Psoas muscle (tissue), 8 donors: Measurements from ENCODE around the gene CDK19. TPM values are rescaled to one million over a fixed set of nuclear protein-coding genes. Genes with fewer than 3 reads are reported as not detected.

ENCODE experiments used
- ATAC-seq, 4 donors: fragments of 200-7000 bp; cut with Tn5 transposase; one replicate each; pipeline ENCODE4 v1.9.1; 2020; ENCODE audit warnings: moderate library complexity in 3 of 4, mild to moderate bottlenecking in 2 of 4
- DNase-seq, 2 donors: peaks; one replicate each; pipeline ENCODE4 v3.0.0-alpha.2; 2020
- H3K27ac ChIP-seq: fragments of 200-600 bp; one replicate; pipeline ENCODE4 v1.8.0; 2022
- H3K27me3 ChIP-seq, 3 donors: fragments of 200-600 bp in 1 of 3; one replicate each; pipeline versions ENCODE4 v1.6.1 to v1.8.0; 2013 to 2022; ENCODE audit warnings: low read length in 2 of 3, mild to moderate bottlenecking in 2 of 3, moderate library complexity in 1 of 3; ENCODE audit not compliant: insufficient read depth in 3 of 3
- H3K36me3 ChIP-seq, 2 donors: fragments of 200-600 bp in 1 of 2; one replicate each; pipeline versions ENCODE4 v1.6.1 to v1.8.0; 2013 to 2022; ENCODE audit warnings: low read depth in 1 of 2, mild to moderate bottlenecking in 1 of 2, moderate library complexity in 1 of 2; ENCODE audit not compliant: insufficient read depth in 1 of 2
- H3K4me1 ChIP-seq: fragments of 200-600 bp; one replicate; pipeline ENCODE4 v1.8.0; 2022
- H3K4me3 ChIP-seq: fragments of 200-600 bp; one replicate; pipeline ENCODE4 v1.8.0; 2022; ENCODE audit warnings: mild to moderate bottlenecking
- H3K9me3 ChIP-seq: fragments of 200-600 bp; one replicate; pipeline ENCODE4 v1.8.0; 2022
- WGBS, 3 donors: extraction: QIAGEN DNeasy Blood & Tissue Kit; methylation state at CpG; one replicate each; pipeline versions ENCODE4 v1.1.6 to v1.1.7; 2013; 5-methylcytosine and 5-hydroxymethylcytosine counted together
- intact Hi-C, 2 donors: fragments of 100-400 bp; cut with DNase I; formaldehyde crosslinking; loops; one replicate each; pipeline versions ENCODE4 v1.11.0 to v1.14.2; 2022
- polyA plus RNA-seq, 3 donors: library from polyadenylated mRNA; stranded (reverse); fragments of 200-250 nt; gene quantifications; one replicate each; pipeline ENCODE4 v1.2.3, GENCODE V29; 2013
- total RNA-seq, 4 donors: library from RNA; stranded (reverse); fragmentation: NEBNext Ultra II Directional in 2 of 4; extraction: Animal tissue kit (Norgen Biotek cat#: 25700) in 2 of 4; gene quantifications; one replicate each; pipeline versions ENCODE4 v1.2.1 to v1.2.4, GENCODE V29; 2021 to 2023
- TF ChIP-seq, protein P1 (sequence below): fragments of 200-600 bp; IDR thresholded peaks from one replicate; pipeline ENCODE4 v1.8.0; 2022; ENCODE audit warnings: antibody characterized with exemption
- donor health status: healthy with polysubstance abuse.
- donor health status: DM: no; HTN: no; CAD: no; lungs with moderate emphysema.
- donor health status: Bipolar disorder and iron deficiency.
- donor health status: healthy.
- donor health status: DM: yes; HTN: yes; CAD: no.
- donor health status: DM: no; HTN: no; CAD: no.
- donor health status: DM: no; HTN: no; CAD: no.
- donor health status: DM: yes; HTN: yes; CAD: no.

The CDK19 gene
- total and polyA plus RNA-seq, 7 donors: 2.2 to 11.6 (median 5.5) TPM

DNA sequence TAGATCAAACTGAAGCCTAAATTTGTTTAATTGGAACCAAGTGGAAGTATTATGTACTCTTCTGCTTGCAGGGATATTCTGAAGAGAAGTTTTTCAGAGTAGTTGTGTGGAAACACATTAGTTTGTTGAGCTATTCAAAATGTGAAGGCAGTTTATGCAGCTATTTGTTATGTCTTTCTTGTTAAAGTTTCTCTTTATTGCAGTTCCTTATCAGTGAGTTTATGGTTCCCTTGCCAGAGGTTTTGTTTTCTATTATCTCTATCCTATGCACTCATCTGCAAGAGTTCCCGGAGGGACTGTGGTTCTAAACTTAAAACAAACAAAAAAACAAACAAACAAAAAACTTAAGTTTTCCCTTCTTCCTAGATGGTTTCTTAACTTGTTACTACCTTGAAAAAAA is 195.2 kb downstream of the CDK19 start:
- intact Hi-C loops: no loop called here
- Histone ChIP-seq H3K4me3 (no peak overlapping the region), H3K4me1 (no peaks in the 10 kb centered on the region), H3K27me3 (no peaks in the 10 kb centered on the region), H3K36me3 (peaks cover 0 to 47% of the 10 kb centered on the region in 2 donors), H3K27ac (no peak overlapping the region), H3K9me3 (no peaks in the 10 kb centered on the region)
- DNase-seq: no peak
- TF ChIP-seq, protein P1, sequence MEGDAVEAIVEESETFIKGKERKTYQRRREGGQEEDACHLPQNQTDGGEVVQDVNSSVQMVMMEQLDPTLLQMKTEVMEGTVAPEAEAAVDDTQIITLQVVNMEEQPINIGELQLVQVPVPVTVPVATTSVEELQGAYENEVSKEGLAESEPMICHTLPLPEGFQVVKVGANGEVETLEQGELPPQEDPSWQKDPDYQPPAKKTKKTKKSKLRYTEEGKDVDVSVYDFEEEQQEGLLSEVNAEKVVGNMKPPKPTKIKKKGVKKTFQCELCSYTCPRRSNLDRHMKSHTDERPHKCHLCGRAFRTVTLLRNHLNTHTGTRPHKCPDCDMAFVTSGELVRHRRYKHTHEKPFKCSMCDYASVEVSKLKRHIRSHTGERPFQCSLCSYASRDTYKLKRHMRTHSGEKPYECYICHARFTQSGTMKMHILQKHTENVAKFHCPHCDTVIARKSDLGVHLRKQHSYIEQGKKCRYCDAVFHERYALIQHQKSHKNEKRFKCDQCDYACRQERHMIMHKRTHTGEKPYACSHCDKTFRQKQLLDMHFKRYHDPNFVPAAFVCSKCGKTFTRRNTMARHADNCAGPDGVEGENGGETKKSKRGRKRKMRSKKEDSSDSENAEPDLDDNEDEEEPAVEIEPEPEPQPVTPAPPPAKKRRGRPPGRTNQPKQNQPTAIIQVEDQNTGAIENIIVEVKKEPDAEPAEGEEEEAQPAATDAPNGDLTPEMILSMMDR: no peak
- no peak for ATAC-seq
- WGBS, 3 donors: 82 to 94% (median 89%) methylated on average over 1 of the region's 1 CpG

DNA sequence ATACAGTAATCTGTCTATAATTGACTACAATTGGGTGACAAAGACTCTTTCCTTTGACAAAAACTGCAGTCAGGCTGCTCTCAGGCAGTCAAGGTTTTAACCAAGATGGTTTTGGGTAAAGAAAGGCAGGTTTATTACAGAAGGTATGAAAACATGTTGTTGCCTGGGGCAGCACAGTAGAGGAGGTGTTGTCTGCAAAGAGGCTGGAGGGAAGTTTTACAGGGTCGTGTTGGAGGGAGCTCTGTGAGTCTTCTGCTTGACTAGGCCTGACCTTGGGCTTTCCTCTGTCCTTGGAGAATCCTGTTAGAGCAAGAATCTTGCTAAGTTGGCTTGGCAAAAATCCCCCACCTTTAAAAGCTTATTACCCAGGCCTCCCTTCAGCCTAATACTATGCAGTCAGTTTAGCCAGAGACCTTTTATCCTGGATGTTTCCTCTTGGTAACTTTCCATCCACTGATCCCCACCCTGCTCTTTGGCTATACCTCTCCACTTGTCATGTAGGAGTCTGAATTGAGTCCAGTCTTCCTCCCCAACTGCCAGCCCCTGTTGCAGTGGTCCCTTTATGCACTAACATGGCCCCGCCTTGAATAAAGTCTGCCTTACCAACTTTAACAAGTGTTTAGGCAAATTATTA is 195.9 kb downstream of the CDK19 start:
- H3K27ac ChIP-seq: no peak overlapping the region
- no peaks in the 10 kb centered on the region for H3K9me3 ChIP-seq
- no peaks in the 10 kb centered on the region for H3K4me1 ChIP-seq
- DNase-seq: no peak
- no peak overlapping the region for H3K4me3 ChIP-seq
- WGBS, 3 donors: 71 to 88% (median 83%) methylated on average over 2 of the region's 2 CpGs
- TF ChIP-seq, protein P1: no peak
- intact Hi-C loops: no loop called here
- H3K36me3 ChIP-seq: peaks cover 0 to 53% of the 10 kb centered on the region in 2 donors
- no peak for ATAC-seq
- no peaks in the 10 kb centered on the region for H3K27me3 ChIP-seq

DNA sequence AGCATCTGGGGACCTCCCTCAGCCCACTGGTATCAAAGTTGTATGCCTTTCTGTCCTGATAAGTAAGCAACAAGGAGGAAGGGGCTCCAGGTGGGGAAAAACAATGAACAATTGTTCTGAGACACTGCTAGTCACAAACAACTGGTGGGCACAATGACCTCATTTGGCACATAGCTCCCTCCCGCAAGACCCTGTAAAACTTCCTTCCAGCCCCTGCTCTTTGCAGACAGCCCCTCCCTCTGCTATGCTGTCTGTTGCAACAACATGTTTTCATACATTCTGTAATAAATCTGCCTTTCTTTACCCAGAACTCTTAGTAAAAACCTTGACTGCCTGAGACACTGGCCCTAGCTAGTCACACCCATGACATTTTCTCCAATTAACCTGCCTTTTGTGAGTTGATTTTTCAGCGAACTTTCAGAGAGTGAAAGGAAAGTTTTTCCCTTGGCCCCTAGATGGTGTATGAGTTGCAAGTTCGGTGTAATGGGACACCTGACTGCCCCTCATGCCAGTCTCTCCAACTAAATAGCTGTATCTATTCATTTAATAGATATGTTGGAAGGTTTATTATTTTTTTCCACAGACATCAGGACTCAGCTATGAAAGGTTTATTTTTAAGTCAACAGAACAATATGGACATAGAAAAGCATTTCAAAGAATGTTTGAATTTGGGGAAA is 196.5 kb downstream of the CDK19 start:
- 21 to 30% (median 28%) methylated on average over 3 of the region's 3 CpGs for WGBS, 3 donors
- TF ChIP-seq, protein P1: peak; percentile 35

DNA sequence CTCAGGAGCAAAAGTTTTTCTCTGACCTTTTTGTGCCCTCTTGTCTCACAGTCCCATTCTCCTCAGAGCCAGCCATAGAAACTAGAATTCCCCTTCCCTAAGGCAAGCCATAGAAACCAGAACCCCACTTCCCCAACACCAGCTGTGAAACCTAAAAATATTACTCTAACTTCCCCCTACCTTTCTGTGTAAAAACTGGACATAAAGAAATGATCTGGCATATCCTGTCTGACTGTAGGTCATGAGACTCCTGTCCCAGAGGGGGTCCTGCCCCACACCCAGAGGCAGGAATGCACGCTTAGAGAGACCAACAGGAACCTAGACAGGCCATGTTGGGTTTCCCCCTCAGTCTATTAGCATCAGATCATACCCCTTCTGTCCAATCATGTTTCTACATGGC is 198.2 kb downstream of the CDK19 start:
- ATAC-seq: no peak
- Histone ChIP-seq H3K4me1 (no peaks in the 10 kb centered on the region), H3K4me3 (no peak overlapping the region), H3K27ac (no peak overlapping the region), H3K9me3 (no peaks in the 10 kb centered on the region), H3K36me3 (peaks cover 0 to 61% of the 10 kb centered on the region in 2 donors), H3K27me3 (no peaks in the 10 kb centered on the region)
- intact Hi-C loops: no loop called here
- 83 to 100% (median 89%) methylated on average over 1 of the region's 1 CpG for WGBS, 3 donors
- TF ChIP-seq, protein P1: no peak
- no peak for DNase-seq

More for the DNA sequence above, 196.5 kb downstream of the CDK19 start:
- H3K36me3 ChIP-seq: peaks cover 0 to 60% of the 10 kb centered on the region in 2 donors
- no peak for DNase-seq
- intact Hi-C loops: no loop called here
- H3K4me3 ChIP-seq: no peak overlapping the region
- H3K27ac ChIP-seq: no peak overlapping the region
- no peaks in the 10 kb centered on the region for H3K9me3 ChIP-seq
- no peaks in the 10 kb centered on the region for H3K27me3 ChIP-seq
- ATAC-seq: peak in 1 of 4 donors; percentile 52
- no peaks in the 10 kb centered on the region for H3K4me1 ChIP-seq
